LoVo (cell line): Measurements from ENCODE around the gene TNPO2.
A peak's percentile ranks its signal among the peaks of the same experiment; 100 is the strongest.
"Not testable (repeated sequence)": the region's sequence is repeated elsewhere in the genome, so short reads cannot be mapped to it uniquely, and the experiment has no call there.

Experiments
- DNase-seq: peaks from one replicate; pipeline ENCODE4 v3.0.0-alpha.2; 2016; ENCODE audit warnings: low spot score

The TNPO2 gene

DNA sequence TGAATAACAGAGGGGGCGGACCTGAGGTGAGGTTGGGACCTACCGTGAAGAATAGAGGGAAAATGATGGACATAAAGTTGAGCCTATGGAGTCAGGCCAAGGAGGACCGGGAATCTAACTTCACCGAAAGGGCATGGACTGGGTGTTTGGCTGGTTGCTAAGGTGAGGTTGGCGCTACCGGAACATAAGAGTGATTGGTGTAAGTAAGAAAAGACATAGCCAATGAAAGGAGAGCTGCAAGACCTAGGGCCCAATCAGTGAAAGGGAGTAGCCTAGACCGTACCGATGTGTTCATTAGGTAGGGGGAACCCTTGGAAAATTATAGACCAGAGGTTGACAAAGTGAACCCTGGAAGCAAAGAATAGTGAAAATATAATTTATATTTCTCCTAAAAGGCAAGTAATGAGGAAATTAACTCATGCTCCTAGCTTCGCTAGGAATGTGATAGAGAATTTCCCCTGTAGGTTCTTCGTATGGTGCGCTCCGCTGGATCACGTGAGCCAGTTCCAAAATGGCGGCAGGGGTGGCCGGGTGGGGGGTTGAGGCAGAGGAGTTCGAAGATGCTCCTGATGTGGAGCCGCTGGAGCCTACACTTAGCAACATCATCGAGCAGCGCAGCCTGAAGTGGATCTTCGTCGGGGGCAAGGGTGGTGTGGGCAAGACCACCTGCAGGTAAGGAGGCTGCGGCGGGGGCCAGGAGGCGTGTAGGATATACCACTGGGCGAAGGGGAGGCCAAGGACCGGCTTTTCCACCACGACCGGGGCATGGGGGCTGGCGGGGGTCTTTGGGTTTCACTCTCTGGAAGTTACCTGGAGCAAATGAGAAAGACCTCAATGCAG lies 13.5 kb upstream of the TNPO2 start, which contains the start of gene GET3:
TSS of gene GET3 (plus strand) at position 503 of the 840 bp plus-strand sequence. CDS start at position 512, 9 bp downstream.
- DNase-seq, result peak; percentile 99

DNA sequence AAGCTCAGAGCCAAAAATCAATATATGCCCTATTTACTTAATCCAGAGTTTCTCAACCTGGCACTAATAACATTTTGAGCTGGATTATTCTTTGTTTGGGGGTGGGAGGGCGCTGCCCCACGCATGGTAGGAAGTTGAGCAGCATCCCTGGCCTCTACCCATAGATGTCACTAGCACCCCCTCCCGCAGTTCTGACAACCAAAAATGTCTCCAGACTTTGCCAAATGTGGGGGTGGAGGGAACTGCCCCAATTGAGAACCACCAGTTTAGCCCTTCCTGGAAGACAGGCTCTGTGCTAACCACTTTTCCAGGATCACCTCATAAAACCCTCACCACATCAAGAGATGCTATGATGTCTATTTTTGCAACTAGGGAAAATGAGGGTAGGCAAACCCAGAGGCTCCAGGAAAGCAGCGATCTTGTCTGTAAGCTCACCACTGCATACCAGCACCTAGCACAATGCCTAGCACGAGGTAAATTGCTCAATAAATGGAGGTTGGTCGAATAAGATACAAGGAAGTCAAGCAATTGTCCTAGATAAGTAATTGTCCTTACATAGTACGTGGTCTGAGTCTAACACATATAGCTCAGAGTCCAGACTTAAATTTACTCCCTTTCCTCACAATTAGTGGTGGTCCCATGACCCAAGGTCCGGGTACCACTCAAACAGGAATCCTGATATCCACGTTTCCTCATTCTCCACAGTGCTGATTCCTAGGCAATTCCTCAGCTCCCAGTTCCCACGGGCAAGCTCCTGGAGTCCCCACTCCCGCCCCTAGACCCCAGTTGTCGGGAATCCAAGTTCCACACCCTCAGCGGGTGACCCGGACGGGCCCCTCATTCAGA lies 9.9 kb upstream of the TNPO2 start:
- peak; percentile 29 for DNase-seq

GRCh38 chr19:12731337-12731736 lies 7.6 kb upstream of the TNPO2 start:
- no peak for DNase-seq

DNA sequence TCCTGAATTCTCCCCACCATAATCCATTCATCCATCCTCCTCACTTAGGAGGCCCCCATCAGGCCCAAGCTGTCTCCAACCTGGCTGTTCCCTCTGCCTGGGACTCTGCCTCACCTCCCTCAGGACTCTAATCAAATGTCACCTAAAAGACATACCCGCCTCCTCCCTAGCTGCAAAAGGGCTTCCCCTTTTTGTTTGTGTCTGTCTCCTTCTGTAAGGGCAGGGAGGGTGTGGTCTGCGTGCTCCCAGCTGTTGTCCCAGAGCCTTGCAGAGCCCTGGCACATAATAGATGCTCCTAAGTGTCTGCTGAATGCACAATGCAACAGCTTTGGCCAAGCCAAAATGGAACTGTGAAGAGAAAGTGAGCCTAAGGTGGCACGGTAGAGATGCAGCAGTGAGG lies 6.3 kb upstream of the TNPO2 start:
- no peak for DNase-seq

DNA sequence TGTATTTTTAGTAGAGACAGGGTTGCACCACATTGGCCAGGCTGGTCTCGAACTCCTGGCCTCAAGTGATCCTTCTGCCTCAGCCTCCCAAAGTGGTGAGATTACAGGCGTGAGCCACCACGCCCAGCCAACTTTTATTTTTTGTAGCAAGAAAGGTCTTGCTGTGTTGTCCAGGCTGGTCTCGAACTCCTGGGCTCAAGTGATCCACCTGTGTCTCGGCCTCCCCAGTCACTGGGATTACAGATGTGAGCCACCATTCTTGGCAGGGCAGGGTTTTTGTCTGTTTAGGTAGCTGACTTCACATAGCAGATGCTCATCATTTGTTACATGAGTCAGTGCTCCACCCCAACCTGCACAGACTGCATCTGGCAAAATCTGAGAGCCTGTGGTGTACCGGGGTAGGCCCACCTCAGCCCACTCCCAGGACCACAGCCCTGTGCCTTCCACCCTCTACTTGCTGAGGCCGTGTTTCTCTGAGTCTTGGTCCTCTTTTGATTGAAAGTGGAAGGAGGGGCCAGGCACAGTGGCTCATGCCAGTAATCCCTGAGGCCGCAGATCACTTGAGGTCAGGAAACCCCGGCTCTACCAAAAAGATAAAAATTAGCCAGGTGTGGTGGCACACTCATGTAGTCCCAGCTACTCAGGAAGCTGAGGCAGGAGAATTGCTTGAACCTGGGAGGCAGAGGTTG lies 4.2 kb upstream of the TNPO2 start:
- no peak for DNase-seq

DNA sequence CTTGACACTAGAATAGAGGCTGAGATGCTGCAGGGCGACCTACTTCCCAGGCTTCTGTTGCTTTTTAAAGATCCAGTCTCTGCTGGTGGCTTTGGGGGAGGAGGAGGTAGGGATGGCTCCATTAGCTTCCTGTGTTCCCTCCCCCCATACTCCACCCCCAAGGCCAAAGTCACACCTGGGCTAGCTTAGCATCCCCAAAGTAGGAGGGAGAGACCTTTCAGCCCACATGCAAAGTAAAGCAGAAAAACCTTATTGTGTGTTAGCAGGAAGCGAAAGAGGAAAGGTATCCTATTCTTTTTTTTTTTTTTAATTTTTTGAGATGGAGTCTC lies 3.2 kb upstream of the TNPO2 start:
- no peak for DNase-seq

DNA sequence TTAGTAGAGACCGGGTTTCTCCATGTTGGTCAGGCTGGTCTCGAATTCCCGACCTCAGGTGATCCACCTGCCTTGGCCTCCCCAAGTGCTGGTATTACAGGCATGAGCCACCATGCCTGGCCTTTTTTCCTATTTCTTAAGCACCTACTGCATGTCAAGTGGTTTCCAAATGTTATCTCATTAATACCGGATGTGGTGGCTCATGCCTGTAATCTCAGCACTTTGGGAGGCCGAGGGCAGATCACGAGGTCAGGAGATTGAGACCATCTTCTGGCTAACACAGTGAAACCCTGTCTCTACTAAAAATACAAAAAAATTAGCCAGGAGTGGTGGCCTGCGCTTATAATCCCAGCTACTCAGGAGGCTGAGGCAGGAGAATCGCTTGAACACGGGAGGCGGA lies 1.9 kb upstream of the TNPO2 start:
- not testable (repeated sequence) for DNase-seq

- DNase-seq, result no peak
Observed at GRCh38 chr19:12723381-12723640, 421 bp downstream of the TNPO2 start.

DNA sequence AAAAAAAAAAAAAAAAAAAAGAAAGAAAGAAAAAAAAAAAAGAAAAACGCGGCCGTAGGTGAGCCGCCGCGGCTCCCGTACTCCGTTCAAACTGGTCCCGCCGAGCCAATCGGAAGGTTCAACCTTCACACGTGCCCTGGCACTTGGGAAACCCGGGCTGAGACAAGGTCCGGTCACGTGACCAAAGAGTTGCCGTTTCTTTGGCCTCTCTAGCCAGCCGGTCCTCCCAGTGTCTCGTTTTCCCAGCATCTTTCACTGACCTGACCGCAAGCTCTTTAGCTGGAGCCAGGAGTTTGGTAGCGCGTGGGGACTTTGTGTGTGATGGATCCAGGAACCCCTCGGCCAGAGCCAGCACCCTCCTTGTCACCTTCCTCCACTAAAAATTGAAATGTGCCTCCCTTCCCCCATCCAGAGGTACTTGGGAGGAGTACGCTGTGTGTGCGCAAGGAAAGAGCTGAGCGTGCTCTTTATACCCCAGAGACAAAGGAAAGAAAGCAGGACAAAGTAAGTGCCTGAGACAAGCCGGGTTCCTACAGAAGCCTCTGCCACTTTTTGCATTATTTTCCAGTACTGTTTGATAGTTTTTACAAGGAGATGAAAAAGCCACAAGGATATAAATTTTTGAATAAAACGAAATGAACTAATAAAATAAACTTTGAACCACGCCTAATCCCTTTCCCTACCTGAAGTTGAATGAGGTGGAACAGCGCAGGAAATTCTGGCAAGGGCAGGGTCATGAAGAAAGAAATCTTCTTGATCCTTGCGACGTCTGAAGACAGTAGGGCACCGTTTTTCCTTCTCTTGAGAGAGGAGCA lies 959 bp downstream of the TNPO2 start:
- peak; percentile 96 for DNase-seq

DNA sequence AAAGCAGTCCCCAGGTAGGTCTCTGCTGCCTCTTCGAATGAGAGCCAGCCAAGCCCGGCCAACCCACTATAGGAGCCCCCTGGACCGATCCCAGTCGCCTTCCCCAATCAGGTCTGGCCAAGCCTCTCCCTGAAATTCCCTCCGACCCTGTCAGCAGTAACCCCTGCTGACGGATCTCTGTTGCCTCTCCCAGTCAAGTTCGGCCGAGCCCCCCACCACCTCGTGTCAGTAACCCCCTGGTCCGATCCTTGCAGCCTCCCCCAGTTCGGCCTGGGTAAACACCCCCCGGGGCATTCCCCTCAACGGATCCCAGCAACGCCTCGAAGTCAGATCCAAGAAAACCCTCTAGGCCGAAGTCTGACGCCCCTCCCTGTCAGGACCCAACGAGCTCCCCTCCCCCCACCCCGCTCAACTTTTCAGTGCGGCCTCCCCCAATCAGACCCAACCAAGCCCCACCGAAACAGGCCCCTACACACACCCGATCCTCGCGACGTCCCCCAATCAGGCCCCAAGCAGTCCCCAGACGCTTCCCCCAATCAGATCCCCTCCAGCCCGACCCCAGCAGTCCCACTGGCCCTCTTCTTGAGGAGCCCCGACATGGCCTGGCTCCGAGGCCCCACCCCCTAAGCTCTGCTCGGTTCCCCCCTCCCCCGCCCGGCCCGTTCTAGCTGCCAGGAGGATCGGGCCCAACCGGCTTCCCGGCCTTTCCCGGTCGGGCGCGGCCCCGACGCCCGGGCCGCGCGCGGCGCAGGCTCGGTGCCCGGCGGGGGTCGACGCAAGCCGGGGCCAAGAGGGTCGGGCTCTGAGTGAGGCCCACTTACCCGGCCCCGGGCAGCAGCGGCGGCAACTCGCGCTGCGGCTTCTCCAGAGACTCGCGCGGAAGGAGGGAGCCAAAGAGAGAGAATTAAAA lies 1.8 kb downstream of the TNPO2 start:
- peak; percentile 14 for DNase-seq

DNA sequence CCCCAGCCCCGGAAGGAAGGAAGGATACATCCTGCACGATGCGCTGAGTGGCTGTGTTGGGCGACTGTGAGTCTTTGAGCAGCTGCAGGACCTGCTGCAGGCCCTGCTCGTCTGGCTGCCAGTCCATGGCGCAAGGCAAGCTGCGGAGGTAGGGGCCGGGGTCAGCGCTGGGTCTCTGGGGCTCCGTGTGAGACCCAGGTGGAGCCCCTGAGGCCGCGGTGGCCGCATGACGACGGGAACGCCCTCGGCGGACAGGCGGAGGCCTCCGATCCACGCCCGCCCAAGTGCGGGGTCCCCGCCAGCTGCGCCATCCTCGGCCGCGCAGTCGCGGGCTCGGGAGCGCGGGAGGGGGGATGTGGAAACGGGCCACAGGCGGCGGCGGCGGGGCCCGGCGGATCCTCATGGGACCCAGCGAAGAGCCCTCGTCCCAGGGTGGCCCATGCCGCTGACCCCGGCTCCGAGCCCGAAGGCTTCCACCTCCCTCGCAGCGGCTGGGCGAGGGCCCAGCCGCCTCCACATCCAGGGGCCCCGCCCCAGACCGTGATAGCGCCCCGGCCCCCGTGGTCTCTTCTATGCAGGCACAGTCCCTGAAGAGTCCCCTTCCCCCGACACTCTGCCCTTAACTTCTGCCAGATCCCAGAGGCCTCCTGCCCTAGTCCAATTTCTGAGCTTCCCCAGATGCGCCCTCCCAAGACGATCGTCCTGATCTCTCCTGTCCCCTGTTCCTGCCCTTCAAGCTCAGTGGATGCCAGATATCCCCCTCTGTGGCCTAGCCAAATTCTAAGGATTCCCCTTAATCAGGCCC lies 2.7 kb downstream of the TNPO2 start:
- DNase-seq, result no peak

GRCh38 chr19:12720296-12720695 lies 3.4 kb downstream of the TNPO2 start:
- no peak for DNase-seq

- no peak for DNase-seq
Observed at GRCh38 chr19:12715929-12716328, 7.8 kb downstream of the TNPO2 start.

DNA sequence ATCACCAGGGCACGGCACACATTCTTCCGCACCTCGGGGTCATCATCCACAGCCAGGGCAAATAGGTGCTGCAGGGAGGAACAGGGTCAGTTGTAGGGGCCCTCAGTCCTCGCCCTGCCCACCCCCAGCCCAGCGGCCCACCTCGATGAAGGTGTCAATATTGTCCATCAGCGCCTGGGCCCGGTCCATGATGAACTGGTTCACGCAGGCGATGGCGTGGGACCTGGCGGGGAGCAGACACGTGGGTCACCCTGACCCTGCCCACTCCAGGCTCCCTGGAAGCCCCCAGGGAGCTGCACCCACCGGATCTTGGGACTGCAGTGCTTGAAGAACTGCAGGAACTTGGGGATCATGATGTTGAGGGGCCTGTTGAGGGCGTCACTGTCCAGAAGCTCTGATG lies 8.6 kb downstream of the TNPO2 start:
- no peak for DNase-seq

- DNase-seq, result not testable (repeated sequence)
Observed at GRCh38 chr19:12713304-12713703, 10.4 kb downstream of the TNPO2 start.

DNA sequence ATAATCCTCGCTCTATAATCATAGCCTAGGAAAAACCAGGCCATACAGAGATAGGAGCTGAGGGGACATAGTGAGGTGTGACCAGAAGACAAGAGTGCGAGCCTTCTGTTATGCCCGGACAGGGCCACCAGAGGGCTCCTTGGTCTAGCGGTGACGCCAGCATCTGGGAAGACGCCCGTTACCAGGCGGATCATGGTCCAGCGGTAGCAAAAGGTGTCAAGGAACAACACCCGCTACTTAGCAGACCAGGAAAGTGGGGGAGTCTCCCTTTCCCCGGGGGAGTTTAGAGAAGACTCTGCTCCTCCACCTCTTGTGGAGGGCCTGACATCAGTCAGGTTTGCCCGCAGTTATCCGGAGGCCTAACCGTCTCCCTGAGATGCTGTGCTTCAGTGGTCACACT lies 11.7 kb downstream of the TNPO2 start:
- not testable (repeated sequence) for DNase-seq

DNA sequence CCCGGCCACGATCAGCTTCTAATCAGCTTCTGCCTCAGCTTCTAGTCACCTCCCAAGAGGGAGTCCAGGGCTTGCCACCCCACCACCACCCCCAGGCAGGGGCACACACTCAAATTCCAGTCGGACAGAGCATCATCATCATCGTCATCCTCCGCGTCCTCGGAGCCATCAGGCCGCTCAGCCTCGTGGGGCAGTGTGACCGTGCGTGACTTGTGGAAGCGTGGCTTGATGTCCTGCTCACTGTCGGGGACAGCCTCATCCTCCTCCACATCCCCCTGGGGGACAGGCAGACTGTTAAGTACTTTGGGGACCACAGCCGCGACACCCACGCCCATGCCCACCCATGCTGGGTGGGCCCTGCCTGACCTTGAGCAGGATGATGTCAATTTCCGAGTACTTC lies 12.5 kb downstream of the TNPO2 start:
- DNase-seq, result no peak

- DNase-seq, result no peak
Observed at GRCh38 chr19:12708641-12709040, 15.1 kb downstream of the TNPO2 start.

DNA sequence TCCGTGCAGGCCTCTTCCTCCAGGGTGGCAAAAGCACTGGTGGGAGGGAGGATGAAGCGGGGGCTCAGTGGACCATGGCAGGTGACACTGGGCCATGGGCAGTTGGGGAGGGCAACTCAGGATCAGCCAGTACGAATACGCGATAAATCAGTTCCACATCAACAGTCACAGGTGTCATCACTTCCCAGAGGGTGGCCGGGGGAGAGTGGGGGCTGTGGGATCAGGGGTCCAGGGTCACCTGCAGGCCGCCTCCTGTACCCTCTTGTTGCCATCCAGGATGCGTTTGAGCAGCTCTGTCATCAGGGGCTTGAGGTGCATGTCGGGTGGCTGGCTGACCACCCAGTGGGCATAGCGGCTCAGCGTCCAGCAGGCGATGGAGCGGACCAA lies 17.4 kb downstream of the TNPO2 start:
- DNase-seq, result no peak

GRCh38 chr19:12705654-12706331 lies 17.9 kb downstream of the TNPO2 start:
- DNase-seq, result no peak
